ENCODE results near the gene RNASE3.
A peak's percentile ranks its signal among the peaks of the same experiment; 100 is the strongest.

DNA sequence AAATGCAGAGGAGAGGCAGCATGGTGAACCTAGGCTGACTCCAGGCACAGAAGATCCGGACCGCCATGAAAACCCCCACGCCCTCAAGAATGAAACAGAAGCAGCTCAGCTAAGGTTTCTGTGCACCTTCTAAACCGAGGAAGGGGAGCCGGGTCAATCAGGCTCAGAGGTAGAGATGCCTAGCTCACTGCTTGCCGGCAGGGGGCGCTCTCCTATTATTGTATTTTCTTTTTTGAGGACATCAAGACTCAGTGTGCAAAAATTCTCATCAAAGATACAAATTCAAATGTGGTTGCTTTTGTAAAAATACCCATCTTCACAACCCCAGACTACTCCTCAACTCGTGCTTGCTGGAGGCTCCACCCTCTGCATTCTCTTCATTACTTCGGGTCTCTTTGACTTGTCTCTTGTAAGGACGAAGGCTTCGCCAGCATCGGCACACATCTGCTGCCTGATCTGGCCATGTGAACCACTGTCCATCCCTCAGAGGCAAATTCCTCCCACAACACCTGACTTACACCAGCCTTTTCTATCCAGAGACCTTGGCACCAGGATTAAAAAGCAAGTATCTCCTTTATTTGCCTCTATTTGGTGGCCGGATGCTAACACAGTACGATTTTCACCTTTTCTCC, 33.4 kb upstream of the RNASE3 start:
- TF ChIP-seq, protein P1, sequence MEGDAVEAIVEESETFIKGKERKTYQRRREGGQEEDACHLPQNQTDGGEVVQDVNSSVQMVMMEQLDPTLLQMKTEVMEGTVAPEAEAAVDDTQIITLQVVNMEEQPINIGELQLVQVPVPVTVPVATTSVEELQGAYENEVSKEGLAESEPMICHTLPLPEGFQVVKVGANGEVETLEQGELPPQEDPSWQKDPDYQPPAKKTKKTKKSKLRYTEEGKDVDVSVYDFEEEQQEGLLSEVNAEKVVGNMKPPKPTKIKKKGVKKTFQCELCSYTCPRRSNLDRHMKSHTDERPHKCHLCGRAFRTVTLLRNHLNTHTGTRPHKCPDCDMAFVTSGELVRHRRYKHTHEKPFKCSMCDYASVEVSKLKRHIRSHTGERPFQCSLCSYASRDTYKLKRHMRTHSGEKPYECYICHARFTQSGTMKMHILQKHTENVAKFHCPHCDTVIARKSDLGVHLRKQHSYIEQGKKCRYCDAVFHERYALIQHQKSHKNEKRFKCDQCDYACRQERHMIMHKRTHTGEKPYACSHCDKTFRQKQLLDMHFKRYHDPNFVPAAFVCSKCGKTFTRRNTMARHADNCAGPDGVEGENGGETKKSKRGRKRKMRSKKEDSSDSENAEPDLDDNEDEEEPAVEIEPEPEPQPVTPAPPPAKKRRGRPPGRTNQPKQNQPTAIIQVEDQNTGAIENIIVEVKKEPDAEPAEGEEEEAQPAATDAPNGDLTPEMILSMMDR (IDR thresholded peaks at IDR 0.05), result peak; percentile 97
- TF ChIP-seq EZH2 (IDR thresholded peaks at IDR 0.05), result no peak

All from neural progenitor cell (in vitro differentiated cells).